ENCODE measurements around the gene TRAPPC13. TPM values are rescaled to one million over a fixed set of nuclear protein-coding genes. Genes with fewer than 3 reads are reported as not detected.
"Not testable (repeated sequence)": the region's sequence is repeated elsewhere in the genome, so short reads cannot be mapped to it uniquely, and the experiment has no call there.

The TRAPPC13 gene
- total RNA-seq, 1 experiment from 2014 or later = 28.2 TPM

DNA sequence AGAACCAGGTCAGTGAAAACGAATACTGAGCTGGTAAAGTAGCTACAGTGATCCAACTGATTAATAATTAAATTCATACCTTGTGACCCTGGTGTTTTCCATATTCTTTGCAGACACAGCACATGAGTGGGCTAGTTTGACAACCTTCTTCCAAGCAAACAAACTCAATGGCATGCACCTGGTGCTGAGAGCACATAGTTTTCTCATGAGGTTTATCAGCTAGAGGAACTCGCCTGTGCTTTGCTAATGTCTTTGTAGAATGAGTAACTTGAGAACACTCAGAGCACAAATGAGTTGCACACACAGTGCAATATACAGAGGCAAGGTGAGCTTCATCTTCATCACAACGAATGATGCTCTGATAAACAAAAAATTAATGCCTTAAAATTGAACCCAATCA, 13.3 kb upstream of the TRAPPC13 start:
- TF ChIP-seq, protein P1, sequence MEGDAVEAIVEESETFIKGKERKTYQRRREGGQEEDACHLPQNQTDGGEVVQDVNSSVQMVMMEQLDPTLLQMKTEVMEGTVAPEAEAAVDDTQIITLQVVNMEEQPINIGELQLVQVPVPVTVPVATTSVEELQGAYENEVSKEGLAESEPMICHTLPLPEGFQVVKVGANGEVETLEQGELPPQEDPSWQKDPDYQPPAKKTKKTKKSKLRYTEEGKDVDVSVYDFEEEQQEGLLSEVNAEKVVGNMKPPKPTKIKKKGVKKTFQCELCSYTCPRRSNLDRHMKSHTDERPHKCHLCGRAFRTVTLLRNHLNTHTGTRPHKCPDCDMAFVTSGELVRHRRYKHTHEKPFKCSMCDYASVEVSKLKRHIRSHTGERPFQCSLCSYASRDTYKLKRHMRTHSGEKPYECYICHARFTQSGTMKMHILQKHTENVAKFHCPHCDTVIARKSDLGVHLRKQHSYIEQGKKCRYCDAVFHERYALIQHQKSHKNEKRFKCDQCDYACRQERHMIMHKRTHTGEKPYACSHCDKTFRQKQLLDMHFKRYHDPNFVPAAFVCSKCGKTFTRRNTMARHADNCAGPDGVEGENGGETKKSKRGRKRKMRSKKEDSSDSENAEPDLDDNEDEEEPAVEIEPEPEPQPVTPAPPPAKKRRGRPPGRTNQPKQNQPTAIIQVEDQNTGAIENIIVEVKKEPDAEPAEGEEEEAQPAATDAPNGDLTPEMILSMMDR (IDR thresholded peaks at IDR 0.05; ENCODE audit: unreplicated experiment) = no peak
- Mint-ChIP-seq H3K9me3 (ENCODE audit: low read depth, unreplicated experiment) (no peaks in the 10 kb centered on the region), H3K27me3 (ENCODE audit: unreplicated experiment) (no peaks in the 10 kb centered on the region), H3K4me1 (ENCODE audit: low read depth, unreplicated experiment) (peaks cover 37% of the 10 kb centered on the region), H3K36me3 (ENCODE audit: insufficient read depth, unreplicated experiment) (peaks cover 5% of the 10 kb centered on the region), H3K27ac (ENCODE audit: unreplicated experiment) (peak overlapping the region; percentile 62), H3K4me3 (ENCODE audit: low read depth, unreplicated experiment) (peak overlapping the region; percentile 50)
- intact Hi-C loops (cut with micrococcal nuclease; ENCODE audit: unreplicated experiment) = loop anchor here (1.0 kb wide), 1 partner anchor 13 kb away; the partner anchor contains the start of gene TRIM23
- no TSS peak for BruUV-seq (replicated peaks)
- DNase-seq = peak; percentile 73
- CTCF ChIA-PET = interaction anchor here (0.6 to 1.3 kb wide), 8 partner anchors 12 to 543 kb away, joined by 3 to 5 read pairs (median 4); partner anchors contain the start of genes CENPK, PPWD1 and TRIM23

DNA sequence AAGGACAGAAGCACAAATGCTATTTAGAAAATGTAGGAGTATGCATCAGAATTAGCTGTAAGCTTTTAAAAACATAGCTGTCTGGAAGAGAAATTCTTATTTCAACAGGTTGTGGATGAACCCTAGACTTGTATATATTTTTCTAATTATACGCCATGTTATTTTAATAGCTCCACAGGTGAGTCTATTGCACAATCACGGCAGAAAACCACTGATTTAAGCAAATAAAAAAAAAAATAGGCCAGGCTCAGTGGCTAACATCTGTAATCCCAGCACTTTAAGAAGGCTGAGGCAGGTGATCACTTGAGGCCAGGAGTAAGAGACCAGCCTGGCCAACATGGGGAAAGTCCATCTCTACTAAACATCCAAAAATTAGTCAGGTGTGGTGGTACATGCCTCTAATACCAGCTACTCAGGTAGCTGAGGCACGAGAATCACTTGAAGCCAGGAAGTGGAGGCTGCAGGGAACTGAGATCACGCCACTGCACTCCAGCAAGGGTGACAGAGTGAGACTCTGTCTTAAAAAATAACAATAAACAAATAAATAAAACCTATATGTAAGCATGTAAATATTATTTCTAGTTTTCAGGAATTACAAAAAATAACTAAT, 12.4 kb upstream of the TRAPPC13 start:
- Mint-ChIP-seq H3K36me3 (ENCODE audit: insufficient read depth, unreplicated experiment) (peaks cover 2% of the 10 kb centered on the region), H3K4me1 (ENCODE audit: low read depth, unreplicated experiment) (peaks cover 37% of the 10 kb centered on the region), H3K27me3 (ENCODE audit: unreplicated experiment) (no peaks in the 10 kb centered on the region), H3K27ac (ENCODE audit: unreplicated experiment) (peak overlapping the region; percentile 62), H3K9me3 (ENCODE audit: low read depth, unreplicated experiment) (no peaks in the 10 kb centered on the region), H3K4me3 (ENCODE audit: low read depth, unreplicated experiment) (peak overlapping the region; percentile 50)
- DNase-seq = peak; percentile 19
- intact Hi-C loops (cut with micrococcal nuclease; ENCODE audit: unreplicated experiment) = no loop called here
- no TSS peak for BruUV-seq (replicated peaks)
- TF ChIP-seq, protein P1 (IDR thresholded peaks at IDR 0.05; ENCODE audit: unreplicated experiment) = no peak
- CTCF ChIA-PET = interaction anchor here (0.9 to 1.3 kb wide), 4 partner anchors 11 to 49 kb away, joined by 3 to 5 read pairs (median 4); partner anchors contain the start of genes CENPK, PPWD1 and TRIM23

DNA sequence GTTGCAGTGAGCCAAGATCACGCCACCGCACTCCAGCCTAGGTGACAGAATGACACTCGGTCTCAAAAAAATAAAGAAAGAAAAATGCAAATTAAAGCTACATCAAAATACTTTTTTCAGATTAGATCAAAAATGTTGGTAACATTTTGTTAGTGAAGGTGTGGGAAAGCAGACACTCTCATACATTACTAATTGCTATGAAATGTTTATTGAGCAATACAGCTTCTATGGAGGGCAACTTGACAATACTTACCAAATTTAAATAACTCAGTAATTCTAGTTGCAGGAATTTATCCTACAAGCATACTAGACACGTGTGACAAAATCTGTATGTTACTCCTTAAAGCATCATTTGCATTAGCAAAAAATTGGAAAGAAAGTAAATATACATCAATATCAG, 4.8 kb upstream of the TRAPPC13 start:
- Mint-ChIP-seq H3K36me3 (ENCODE audit: insufficient read depth, unreplicated experiment) (peaks cover 19% of the 10 kb centered on the region), H3K9me3 (ENCODE audit: low read depth, unreplicated experiment) (no peaks in the 10 kb centered on the region), H3K4me1 (ENCODE audit: low read depth, unreplicated experiment) (no peaks in the 10 kb centered on the region), H3K27ac (ENCODE audit: unreplicated experiment) (no peak overlapping the region), H3K27me3 (ENCODE audit: unreplicated experiment) (no peaks in the 10 kb centered on the region), H3K4me3 (ENCODE audit: low read depth, unreplicated experiment) (no peak overlapping the region)
- intact Hi-C loops (cut with micrococcal nuclease; ENCODE audit: unreplicated experiment) = no loop called here
- TF ChIP-seq, protein P1 (IDR thresholded peaks at IDR 0.05; ENCODE audit: unreplicated experiment) = no peak
- DNase-seq = no peak
- CTCF ChIA-PET = no interaction called here
- no TSS peak for BruUV-seq (replicated peaks)

DNA sequence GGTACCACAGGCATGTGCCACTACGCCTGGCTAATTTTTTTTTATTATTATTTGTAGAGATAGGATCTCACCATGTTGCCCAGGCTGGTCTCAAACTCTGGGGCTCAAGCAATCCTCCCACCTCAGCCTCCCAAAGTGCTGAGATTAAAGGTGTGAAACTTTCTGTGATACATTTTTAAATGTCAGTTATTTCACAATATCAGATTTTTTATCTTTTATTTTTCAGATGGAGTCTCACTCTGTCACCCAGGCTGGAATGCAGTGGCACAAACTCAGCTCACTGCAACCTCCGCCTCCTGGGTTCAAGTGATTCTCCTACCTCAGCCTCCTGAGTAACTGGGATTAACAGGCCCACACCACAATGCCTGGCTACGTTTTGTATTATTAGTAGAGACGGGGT, 2.9 kb upstream of the TRAPPC13 start:
- H3K36me3 Mint-ChIP-seq (ENCODE audit: insufficient read depth, unreplicated experiment) = peaks cover 28% of the 10 kb centered on the region
- BruUV-seq (replicated peaks); intact Hi-C loops (cut with micrococcal nuclease; ENCODE audit: unreplicated experiment); H3K4me3 Mint-ChIP-seq (ENCODE audit: low read depth, unreplicated experiment); H3K4me1 Mint-ChIP-seq (ENCODE audit: low read depth, unreplicated experiment); H3K27ac Mint-ChIP-seq (ENCODE audit: unreplicated experiment); CTCF ChIA-PET; H3K9me3 Mint-ChIP-seq (ENCODE audit: low read depth, unreplicated experiment); H3K27me3 Mint-ChIP-seq (ENCODE audit: unreplicated experiment); DNase-seq: not testable (repeated sequence)

DNA sequence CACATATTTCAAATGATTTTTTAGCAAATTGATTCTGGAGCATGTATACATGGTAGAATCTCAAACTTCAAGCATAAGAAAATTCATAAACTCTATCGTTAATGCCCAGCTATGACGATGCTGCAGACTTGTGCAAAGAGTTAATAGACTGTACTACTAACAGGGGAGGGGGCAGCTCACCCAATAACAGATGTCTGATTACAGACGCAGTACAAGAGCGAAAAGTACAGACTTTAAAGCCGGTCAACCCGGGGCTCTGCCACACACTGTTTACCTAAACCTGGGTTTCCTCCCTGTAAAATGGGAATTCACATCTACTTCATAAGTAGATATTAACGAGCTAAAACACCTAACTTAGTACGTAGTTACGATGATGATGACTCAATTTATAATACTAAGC, 1.3 kb upstream of the TRAPPC13 start:
- Mint-ChIP-seq H3K4me3 (ENCODE audit: low read depth, unreplicated experiment) (peak overlapping the region; percentile 99), H3K9me3 (ENCODE audit: low read depth, unreplicated experiment) (no peaks in the 10 kb centered on the region), H3K36me3 (ENCODE audit: insufficient read depth, unreplicated experiment) (peaks cover 28% of the 10 kb centered on the region), H3K4me1 (ENCODE audit: low read depth, unreplicated experiment) (no peaks in the 10 kb centered on the region), H3K27me3 (ENCODE audit: unreplicated experiment) (no peaks in the 10 kb centered on the region), H3K27ac (ENCODE audit: unreplicated experiment) (no peak overlapping the region)
- intact Hi-C loops (cut with micrococcal nuclease; ENCODE audit: unreplicated experiment) = no loop called here
- CTCF ChIA-PET = interaction anchor here (0.9 kb wide), 1 partner anchor 12 kb away, joined by 3 read pairs; no protein-coding TSS in a partner anchor
- no peak for DNase-seq
- TSS peak; percentile 42 for BruUV-seq (replicated peaks)
- TF ChIP-seq, protein P1 (IDR thresholded peaks at IDR 0.05; ENCODE audit: unreplicated experiment) = no peak
